Measurements from ENCODE around the gene CBX2.

CBX2 gene

DNA sequence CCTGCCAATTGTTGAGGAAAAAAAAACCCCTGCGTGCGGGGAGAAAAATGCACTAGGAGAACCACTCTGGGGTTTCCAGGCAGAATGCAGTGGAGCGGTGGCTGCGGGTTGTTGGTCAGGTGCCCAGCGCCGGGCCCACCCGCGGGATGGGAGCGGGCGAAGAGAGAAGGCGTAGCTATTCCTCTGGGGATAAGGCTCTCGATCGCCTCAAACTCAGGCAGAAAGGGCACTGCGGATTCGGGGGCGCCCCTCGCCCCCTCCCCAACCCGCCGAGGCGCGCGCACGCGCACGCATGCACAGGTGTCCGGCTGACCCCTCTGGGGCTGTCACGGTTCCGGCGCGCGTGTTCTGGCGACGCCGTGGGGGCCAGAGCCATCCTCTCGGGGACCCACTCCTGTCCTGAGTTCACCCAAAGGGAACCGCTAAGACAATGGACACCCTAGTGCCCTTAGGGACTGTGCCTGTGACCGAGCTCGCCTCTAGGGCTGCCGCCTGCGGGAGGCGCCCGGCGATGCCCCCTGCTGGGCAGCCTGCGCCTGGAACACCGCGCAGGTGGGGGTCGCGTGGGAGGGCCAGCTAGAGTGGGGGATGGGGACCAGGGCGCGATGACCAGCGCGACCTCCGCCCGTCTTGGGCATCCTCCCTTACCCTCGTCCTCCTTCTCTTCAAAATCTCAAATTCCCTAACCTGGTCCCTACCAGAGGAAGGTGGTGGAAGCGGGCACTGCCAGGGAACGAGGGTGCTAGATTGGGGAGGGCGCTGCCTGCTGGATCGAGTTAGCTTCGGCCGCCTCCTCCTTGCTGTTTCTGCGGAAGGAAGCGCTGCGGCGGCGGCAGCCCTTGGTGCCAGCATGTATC is 33.3 kb downstream of the CBX2 start:
- no peak for DNase-seq (ENCODE audit: low read depth in 1 of 2, low spot score in 1 of 2)

DNA sequence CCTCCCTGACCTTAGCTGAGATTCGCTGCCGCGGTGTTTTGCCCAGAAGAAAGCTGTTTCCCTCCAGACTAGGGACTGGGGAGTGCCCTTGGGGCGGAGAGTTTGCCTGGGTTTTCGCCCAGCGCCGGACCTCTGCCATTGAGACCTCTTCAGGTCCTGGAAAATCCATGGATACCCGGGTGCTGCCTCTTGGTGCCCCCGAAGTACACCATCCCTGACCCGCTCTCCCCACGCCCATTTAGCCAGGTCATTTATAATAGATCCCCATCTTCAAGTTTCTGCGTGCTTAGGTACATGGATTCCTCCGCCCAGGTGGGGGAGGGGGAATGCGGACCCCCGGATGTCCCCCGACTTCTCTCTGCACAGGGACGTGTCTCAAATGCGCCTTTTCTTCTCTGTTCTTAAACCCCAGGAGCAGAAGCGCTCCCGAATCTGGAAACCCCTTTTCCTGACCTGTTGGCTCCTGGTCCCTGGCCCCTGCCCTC is 34.0 kb downstream of the CBX2 start:
- DNase-seq (ENCODE audit: low read depth in 1 of 2, low spot score in 1 of 2) = no peak

DNA sequence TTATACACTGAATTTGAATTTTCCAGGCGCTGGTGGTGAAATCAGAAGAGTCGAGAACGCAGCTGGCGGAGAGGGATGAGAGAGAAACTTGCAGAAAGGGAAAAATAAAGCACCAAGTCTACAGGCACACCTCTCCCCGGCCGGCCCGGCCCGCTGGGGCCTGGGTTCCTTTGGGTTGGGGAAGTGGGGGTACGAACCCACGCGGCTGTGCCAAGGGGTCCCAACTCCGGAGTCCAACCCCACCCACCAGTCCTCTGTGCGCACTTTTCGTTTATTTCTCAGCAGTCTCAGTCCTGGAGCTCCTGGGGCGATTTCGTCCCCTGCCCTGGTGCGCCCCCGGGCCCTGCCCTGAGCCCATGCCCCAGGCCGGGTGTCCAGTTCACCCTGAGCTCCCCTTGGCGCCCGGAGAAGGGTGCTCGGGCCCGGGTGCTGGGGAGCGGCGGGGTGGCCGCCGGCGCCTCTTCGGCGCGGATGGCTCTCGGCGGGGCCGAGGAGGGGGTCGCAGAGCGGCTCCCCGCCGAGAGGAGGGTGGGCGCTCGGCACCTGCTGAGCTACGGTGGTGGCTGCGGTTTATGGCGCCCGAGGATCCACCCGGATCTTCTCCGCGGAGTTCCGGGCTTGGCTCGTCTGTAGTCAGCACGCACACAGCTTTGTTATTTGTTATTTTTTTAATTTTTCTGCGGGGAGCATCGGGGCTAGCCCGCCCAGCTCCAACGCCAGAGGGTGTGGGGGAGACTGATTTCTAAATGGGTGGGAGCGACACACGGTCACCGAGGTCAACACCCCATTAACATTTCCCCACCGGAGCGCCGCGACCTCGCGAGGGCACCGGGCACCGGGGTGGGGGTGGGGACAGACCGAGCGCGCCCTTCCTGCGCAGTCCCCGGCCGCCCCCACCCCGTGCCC is 34.7 kb downstream of the CBX2 start:
- DNase-seq (ENCODE audit: low read depth in 1 of 2, low spot score in 1 of 2) = no peak

DNA sequence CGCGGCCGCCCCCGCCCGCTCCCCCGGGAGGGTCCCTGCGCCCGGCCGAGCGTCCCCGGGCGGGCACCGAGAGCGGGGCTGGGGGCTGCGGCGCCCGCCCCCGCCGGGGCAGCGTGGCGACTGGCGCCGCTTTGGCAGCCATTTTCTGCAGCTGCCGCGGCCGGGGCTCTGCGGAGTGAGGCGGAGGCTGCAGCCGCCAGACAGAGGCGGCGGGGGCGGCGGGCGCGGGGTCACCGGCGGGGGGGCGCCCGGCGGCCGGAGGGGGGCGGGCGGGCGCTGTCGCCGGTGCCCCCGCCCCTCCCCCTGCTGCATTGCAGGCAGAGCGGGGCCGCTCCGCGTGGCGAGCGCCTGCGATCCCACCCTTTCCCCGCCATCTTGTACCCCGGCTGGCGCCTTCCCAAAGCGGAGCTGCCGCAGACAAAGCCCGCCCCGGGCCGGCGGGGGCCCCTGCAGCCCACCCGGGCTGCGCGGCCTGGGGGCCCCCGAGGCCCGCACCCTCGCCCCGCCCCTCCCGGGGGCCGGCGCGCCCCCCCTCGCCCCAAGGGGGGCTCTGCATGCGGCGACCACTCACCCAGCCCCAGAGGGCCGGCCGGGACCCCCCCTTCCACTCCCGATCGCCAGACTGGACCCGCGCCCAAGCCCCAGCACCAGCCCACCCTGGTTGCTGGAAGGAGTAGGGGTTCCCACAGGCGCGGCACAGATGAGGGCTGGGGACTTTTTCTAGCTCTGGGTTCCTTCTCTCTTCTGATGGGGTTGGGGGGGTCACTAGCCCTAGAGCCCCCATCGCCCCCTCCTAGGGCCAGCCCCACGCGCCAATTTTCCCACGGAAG is 35.6 kb downstream of the CBX2 start:
- no peak for DNase-seq (ENCODE audit: low read depth in 1 of 2, low spot score in 1 of 2)

DNA sequence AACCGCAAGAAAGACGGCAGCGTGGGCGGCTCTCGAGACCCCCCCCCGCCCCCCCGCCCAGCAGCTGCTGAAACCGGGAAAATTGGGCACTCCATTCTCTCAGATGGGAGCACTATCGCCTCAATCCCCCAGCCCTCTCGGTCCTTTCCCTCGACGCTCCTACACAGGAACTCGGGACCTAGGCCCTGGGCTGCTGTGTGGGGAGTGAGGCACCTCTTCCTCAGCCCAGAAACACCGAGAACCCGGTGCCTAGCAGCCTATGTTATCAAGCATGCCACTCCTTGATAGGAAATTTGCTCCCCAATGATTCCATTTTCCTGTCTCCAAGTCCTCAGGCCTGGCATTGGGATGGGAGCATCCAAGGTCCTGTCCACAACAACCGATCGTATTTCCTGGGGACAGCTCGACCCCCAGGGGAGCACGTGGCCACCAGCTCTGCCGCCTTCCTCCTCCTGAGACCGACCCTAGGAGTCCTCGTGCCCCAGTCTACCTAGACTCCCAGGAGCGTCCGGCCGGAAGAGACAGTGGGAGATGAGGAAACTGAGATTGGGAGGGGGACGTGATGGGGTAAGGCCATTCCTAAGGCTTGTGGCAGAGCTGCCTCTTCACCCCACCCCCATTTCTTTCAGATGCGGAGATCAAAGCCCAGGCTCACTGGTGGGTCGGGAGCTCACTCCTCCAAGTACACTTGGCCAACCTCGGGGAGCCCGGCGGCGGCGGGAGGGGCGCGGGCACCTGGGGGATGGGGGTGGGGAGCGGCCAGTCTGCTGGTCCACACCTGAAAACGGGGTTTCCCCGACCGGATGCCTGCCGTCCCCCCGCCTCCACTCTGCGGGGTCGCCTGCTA is 36.4 kb downstream of the CBX2 start:
- DNase-seq (ENCODE audit: low read depth in 1 of 2, low spot score in 1 of 2) = no peak

DNA sequence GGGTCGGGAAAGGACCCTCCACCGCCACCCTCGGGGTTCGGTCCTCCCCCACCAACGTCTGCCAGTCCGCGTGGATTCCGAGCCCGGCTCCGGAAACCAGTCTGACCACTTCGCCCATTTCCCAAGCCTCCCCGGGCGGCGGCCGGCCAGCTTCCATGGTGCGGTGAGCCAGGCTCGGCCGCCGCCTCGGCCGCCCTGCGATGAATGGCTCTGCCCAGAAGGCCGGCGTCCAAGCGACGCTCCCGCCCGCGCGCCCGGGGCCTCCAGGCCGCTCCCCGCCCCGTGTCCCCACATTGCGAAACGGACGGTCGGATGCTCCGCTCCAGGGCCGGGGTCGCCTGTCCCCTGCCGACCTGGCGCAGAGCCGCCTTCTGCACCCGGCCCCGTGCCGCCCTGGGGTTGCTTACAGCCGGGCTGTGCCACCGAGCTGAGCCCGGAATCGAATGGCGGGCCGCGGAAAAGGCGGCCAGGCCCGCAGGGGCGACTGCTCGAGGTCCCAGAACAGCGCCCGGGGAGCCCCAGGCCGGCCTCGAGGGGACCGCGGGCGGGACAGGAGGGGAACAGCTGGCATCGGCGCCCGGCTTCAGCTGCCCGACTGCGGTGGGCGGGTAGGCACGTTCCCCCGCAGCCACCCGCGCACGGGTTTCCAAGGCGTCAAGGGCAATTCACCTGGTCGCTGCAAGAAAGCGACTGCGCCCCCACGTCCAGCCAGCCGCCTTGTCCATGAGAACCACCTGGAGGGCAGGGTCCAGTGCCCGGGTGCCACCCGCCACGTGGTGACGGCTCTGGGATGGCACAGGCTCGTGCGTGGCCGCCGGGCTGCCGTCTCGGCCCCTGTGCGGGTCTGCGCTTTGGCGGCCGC is 37.3 kb downstream of the CBX2 start:
- no peak for DNase-seq (ENCODE audit: low read depth in 1 of 2, low spot score in 1 of 2)

DNA sequence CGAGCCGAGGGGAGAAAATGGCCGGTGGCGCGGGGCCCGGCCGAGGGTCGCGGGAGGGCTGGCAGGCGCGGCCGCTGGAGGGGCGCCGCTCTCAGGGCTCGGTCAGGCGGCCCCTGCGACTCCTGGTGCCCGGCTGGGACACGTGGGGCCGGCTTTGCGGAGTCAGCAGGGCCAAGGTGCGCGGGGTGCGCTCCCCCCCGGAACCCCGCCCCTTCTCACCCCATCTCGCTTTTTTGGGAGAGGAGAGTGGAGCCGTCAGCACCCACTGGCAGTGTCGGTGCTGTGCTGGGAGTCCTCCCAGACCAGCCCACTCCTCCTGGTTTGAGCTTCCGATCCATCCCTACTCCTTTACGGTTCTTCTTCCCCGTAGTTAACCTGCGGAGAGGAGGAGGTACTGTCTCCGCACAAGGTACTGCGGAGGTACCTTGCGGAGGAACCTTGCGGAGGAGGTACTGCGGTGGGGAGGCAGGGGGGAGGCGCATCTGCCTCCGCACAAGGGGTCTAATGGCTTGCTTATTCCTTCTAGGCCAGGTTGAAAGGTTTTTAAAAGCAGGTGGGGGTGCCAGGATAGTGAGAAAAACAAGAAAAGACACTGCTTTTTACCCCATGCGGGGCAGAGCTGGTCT is 38.0 kb downstream of the CBX2 start:
- DNase-seq (ENCODE audit: low read depth in 1 of 2, low spot score in 1 of 2) = no peak

DNA sequence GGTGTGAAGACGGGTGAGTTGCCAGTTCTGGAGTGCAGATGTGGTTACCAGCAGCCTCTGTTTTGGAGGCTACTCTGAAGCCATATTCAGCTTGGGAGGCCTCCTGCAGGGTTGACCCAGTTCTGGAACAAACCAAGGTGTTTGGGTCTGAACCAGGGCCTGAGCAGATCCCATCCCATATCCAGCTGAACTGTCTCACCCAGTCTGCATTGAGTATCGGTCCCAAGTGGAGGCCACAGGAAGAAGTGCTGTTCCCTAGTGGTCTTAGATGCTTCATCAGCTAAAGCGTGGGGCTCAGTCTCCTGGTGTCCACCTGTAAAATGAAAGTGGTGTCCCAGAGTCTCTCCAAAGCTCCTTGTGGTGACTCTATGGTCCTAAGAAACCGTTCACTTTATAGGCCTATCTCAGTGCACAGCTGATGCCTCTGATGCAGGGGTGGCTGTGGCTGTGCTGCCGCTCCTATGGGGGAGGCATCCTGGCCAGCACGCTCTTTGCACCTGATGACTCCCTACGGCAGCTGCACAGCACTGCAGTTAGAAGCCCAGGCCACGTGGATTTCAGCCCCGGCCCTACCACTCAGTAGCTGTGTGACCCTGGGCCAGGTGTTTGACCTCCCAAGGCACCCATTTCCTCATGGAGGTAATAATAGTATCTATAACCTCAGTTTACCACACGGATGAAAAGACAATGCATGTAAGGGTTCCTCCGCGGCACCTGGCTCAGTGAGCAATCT is 40.2 kb downstream of the CBX2 start:
- no peak for DNase-seq (ENCODE audit: low read depth in 1 of 2, low spot score in 1 of 2)

DNA sequence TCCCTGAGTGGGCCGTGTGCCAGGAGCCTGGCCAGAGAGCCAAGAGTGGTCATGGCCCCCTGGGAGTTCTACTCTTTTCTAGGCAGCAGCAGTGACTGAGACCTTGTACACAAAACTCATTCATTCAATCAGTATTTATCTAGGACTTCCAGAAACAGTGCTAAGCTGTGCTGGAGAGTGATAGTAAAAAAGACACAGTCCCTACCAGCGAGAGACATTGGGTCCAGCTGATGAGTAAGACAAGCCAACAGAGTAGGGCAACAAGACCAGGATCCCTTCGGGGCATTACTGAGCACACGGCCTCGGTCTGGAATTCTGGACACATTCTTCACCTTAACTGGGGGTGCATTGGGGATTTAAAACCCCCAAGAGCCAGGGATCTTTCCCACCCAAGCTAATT is 41.1 kb downstream of the CBX2 start:
- no peak for DNase-seq (ENCODE audit: low read depth in 1 of 2, low spot score in 1 of 2)

DNA sequence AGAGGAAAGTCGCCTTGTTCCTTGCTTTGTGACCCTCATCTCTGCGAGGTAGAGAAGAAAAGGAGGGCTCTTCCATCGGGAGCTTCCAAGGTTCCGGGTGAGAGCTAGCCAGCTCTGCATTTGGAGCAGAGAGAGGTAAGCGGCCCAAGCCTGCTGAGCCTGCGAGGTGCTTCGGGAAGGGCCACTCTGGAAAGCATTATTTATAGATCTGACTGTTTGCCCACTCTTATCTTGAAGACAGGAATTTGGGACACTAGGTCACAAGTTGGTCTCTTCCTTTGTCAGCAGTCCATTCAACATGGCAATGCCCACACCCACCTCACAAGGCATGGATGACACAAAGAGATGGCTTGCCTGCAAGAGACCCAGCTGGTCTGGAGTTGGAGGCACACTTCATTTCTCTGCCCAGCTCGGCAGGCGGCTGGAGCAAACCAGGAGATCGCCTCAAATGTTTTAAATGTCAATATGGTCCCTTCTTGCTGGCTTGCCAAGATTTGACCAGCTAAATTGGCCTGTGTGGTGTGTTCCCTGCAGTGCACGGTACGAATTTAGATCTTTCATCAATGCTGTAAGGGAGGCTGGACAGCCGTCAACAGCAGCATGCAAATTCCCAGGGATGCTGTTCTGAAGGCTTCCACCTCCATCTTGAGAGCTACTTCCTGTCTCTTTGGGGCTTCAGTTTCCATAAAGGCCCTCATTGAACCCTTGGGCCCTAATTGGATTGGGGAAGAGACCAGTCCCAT is 41.8 kb downstream of the CBX2 start:
- no peak for DNase-seq (ENCODE audit: low read depth in 1 of 2, low spot score in 1 of 2)

DNA sequence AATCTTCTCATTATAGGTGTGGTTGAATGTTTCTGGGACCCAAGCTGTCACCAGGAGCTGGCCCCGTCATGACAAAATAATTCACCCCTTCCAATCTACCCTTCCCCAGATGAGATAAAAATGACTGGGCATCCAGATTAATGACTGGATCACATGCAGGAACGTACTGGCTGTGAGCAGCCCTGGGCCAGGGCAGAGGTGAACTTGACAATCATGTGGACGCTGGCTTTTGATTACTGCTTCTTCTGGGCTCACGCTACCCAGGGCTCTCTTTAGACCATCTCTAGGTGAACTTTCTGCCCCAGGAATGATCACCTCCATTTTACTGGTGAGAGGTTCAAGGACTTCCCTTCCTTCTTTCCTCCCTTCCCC is 43.0 kb downstream of the CBX2 start:
- DNase-seq (ENCODE audit: low read depth in 1 of 2, low spot score in 1 of 2) = no peak

DNA sequence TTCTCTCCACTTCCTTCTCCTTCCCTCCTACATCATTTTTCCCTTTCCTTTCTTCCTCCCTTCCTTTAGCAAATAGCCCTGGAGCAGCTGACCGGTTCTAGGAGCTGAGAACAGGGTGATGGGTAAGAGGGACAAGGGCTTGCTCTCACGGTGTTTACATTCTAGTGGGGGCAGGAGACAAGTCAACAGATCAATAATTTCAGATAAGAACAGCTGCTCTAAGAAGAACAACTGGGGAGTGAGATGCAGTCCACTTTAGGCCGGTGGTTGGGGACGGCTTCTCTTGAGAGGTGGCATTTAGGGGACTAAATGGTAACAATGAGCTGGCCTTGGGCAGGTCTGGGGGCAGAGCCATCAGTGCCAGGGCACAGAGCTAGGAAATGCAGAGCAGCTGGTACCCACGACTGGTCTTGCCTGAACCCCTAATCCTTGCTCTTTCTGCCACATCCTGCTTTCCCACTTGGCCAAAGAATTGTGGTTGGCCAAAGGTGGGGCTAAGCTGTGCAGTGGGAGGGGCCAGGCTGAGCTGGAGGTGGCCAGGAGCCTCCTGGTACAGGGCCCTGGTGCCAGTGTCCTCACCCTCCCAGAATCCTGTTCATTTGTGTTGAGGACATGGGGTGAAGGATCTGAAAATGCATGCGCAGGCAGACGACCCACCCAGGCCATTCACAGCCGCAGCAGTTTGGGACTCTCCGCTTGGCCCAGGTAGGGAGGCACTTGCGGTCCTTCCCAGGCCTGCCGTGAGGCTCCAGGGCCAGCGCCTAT is 43.6 kb downstream of the CBX2 start:
- DNase-seq (ENCODE audit: low read depth in 1 of 2, low spot score in 1 of 2) = no peak

DNA sequence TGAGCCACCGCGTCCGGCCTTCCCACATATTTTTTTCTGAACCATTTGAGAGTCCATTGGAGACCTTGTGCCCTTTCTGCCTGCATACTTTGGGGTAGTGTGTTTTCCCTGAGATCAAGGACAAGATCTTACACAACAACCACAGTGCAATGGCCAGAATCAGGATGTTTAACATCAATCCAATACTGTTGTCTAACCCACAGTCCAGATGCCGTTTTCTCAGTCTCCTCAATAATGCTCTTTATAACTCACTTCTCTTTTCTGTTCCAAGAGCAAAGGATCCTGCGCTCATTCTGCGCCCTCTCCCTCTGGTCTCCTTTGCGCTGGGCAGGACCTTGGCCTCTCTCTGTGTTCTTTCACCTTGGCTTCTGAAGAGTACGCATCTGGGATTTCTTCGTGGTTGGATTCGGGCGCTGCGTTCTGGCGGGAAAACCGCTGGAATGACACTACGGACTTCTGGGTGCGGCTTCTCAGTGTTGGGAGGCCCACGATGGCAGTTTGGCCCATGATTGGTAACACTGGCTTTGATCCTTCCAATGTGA is 44.7 kb downstream of the CBX2 start:
- no peak for DNase-seq (ENCODE audit: low read depth in 1 of 2, low spot score in 1 of 2)

DNA sequence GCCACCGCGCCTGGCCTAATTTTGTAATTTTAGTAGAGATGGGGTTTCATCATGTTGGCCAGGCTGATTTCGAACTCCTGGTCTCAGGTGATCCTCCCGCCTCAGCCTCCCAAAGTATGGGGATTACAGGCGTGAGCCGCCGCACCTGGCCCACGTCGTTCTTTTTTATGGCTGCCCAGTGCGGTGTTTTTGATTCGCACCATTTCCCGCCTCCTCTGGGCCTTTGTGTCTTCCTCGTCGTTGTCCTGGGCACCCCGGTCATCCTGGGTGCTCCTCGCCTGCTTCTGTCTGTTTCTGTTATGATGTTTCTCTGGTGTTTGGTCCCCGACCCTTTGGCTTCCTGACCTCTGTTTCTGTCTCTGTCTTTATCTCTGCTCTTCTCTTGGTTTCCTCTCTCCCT is 46.3 kb downstream of the CBX2 start:
- no peak for DNase-seq (ENCODE audit: low read depth in 1 of 2, low spot score in 1 of 2)

DNA sequence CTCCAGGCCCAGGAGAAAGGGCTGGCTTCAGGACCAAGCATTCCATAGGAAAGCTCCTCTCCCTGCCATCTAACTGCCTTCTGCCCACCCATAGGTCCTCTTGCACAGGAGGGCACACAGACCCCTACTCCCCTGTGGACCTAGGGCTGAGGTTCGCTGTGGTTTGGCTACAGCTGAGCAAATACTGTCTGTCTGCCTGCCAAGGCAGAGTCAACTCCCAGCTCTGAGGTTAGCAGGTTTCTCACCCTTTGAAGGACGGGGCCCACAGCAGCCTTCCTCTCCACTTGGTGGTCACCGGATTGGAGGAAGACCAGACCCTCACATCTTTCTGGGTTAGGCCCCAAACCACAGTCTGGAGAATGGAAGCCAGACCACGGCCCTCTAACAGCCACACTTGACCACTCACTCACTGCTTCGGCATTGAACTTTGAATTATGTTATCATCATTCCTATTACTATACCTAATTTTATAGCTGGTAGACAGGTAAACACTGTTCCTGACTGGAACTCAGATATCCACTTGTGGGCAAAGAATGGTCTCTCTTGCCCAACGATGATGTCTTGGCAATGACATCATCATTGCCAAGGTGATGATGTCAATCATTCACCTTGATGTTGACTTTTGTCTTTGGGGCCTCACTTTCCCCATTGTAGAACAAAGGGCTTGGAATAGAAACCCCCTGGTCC is 47.1 kb downstream of the CBX2 start:
- no peak for DNase-seq (ENCODE audit: low read depth in 1 of 2, low spot score in 1 of 2)

DNA sequence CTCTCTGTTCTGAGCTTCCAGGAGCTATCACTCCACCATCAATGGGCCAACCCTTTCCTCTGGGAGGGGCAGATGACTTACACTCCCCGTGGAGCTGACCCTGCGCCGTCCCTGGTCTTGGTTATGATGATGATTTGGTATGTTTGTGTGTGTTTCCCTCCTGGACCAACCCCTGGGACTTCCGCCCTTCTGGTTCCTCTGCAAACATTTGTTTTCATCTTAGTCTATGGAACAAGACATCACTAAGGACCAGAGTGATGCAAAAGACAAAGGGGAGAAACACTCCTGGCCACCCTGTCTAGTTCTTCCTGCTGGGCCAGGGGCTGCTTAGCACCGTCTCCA is 47.6 kb downstream of the CBX2 start:
- DNase-seq (ENCODE audit: low read depth in 1 of 2, low spot score in 1 of 2) = no peak
